Mucosa of stomach (tissue), 1 donor: Measurements from ENCODE around the gene MECP2.
"Not testable (repeated sequence)": the region's sequence is repeated elsewhere in the genome, so short reads cannot be mapped to it uniquely, and the experiment has no call there.

ENCODE experiments used
- H3K27me3 ChIP-seq: one replicate; pipeline ENCODE4 v1.7.0; 2013; ENCODE audit warnings: mild to moderate bottlenecking, low read length; ENCODE audit not compliant: control insufficient read depth, insufficient read depth
- H3K36me3 ChIP-seq: one replicate; pipeline ENCODE4 v1.7.0; 2013; ENCODE audit warnings: low read length; ENCODE audit not compliant: control insufficient read depth, insufficient read depth
- H3K4me1 ChIP-seq: one replicate; pipeline ENCODE4 v1.7.0; 2013; ENCODE audit warnings: mild to moderate bottlenecking, low read length; ENCODE audit not compliant: control insufficient read depth, insufficient read depth
- H3K4me3 ChIP-seq: one replicate; pipeline ENCODE4 v1.7.0; 2013; ENCODE audit warnings: low read length
- H3K9ac ChIP-seq: one replicate; pipeline ENCODE4 v1.7.0; 2013; ENCODE audit warnings: mild to moderate bottlenecking, low read length, moderate library complexity
- H3K9me3 ChIP-seq: one replicate; pipeline ENCODE4 v1.7.0; 2013; ENCODE audit warnings: mild to moderate bottlenecking, low read length, moderate library complexity; ENCODE audit not compliant: control insufficient read depth
- donor health status: Pancreatic carcinoma.

Gene MECP2

DNA sequence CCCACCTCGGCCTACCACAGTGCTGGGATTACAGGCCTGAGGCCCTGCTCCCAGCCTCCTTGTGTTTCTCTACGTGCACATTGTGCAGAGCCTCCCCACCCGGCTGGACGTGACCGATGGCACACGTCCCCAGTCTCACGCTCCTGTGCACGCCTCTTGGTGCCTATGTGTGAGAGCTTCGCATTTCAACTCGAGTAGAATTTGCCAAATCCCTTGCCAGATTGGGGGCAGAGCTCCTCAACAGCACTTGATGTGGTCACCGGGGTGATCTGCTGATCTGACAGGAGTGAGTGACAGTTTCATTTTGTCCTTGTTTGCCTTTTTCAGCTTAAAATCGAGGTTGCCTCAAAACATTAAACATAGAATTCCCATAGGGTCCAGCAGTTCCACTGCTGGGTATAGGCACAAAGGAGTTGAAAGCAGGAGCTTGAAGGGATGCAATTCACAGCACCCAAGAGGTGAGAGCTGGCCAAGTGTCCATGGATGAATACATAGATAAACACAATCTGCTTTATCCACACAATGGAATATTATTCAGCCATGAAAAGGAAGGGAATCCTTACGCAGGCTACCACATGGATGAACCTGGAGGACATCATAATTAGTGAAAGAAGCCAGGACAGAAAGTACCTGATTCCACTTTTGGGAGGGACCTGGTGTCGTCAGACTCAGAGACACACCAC is 107.4 kb downstream of the MECP2 start:
- Histone ChIP-seq H3K9me3 (no peaks in the 10 kb centered on the region), H3K27me3 (no peaks in the 10 kb centered on the region), H3K4me1 (peaks cover 4% of the 10 kb centered on the region), H3K4me3 (no peak overlapping the region), H3K36me3 (no peaks in the 10 kb centered on the region), H3K9ac (no peak overlapping the region)

DNA sequence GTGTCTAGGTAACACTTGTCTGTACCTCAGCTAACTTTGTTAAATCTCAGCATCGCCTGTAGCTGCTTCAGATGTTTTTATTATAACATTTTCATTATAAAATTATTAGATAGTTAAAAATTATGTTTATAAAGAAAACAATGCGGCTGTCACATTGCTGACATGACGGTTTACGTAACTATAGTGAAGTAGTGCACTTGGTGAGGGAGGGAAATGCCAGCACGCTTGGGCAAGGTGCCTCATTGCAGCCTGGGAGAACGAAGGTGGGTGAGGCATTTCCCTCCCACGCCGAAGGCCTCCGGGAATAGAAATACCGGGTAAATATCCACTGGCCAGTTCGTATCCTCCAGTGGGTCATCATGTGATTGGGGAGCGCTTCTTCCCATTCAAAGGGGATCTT is 109.0 kb downstream of the MECP2 start:
- Histone ChIP-seq H3K4me3 (no peak overlapping the region), H3K4me1 (peaks cover 6% of the 10 kb centered on the region), H3K9ac (no peak overlapping the region), H3K27me3 (no peaks in the 10 kb centered on the region), H3K9me3 (no peaks in the 10 kb centered on the region), H3K36me3 (no peaks in the 10 kb centered on the region)

DNA sequence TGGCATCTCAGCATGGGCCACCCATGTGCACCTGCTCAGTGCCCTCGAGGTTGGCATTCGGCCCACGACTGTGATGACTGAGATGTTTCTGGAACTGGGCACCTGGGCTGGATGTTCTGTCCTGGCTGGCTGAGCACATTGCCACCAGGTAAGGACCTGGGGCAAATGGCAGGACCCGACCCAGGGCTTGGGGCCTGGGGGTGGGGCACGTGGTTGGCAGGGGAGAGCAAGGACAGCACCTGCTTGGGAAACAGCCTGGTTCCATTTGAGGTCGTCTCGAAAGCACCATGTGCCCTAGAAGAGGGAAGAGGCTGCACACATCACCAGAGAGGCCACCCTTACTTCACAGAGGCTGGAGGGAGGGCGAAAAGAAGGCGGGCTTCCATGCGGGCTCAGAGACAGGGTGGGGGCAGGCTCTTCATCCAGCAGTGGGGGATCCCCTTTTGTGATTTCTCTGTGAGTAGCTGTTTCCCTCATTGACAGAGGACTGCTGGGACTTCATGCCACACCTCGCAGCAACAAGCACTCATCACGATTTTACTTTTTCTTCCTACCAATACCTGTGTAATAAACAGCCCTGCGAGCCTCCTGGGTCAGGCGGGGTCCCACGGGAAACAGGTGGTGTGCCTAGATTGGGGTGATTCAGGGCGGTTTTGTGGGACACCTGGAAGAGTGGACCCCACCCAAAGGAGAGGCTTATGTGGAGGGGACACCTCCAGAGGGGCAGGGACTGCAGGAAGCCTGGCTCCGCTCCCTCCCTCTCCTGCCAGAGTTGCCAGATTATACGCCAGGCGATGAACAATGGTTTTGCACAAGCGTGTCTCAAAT is 113.0 kb downstream of the MECP2 start:
- Histone ChIP-seq H3K9me3 (no peaks in the 10 kb centered on the region), H3K4me1 (peaks cover 15% of the 10 kb centered on the region), H3K36me3 (no peaks in the 10 kb centered on the region), H3K9ac (peak overlapping the region; percentile 57), H3K4me3 (no peak overlapping the region), H3K27me3 (no peaks in the 10 kb centered on the region)

DNA sequence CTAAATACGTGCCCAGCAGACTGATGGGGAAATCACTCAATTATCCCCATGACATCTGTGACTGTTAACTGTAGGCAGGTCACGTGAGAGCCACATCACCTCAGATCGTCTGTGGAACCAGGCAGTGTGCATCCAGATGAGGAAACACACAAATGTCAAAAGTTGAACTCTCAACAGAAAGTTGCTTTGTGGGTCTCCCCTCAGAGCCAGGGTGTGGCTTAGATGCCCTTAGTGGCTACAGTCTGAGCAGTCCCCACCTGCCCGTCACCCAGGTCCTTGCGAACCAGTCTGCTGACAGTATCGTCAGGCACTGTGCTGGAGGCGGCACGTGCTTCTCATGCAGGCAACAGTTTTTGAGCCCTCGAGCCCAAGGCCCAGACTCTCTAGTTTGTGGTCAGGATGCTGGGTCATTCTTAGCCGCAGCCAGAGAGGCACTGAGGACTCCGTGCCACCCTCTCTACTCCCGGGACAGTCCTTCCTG is 114.2 kb downstream of the MECP2 start:
- no peak overlapping the region for H3K9ac ChIP-seq
- H3K27me3 ChIP-seq = no peaks in the 10 kb centered on the region
- no peaks in the 10 kb centered on the region for H3K36me3 ChIP-seq
- H3K4me3 ChIP-seq = no peak overlapping the region
- no peaks in the 10 kb centered on the region for H3K9me3 ChIP-seq
- H3K4me1 ChIP-seq = peaks cover 15% of the 10 kb centered on the region

DNA sequence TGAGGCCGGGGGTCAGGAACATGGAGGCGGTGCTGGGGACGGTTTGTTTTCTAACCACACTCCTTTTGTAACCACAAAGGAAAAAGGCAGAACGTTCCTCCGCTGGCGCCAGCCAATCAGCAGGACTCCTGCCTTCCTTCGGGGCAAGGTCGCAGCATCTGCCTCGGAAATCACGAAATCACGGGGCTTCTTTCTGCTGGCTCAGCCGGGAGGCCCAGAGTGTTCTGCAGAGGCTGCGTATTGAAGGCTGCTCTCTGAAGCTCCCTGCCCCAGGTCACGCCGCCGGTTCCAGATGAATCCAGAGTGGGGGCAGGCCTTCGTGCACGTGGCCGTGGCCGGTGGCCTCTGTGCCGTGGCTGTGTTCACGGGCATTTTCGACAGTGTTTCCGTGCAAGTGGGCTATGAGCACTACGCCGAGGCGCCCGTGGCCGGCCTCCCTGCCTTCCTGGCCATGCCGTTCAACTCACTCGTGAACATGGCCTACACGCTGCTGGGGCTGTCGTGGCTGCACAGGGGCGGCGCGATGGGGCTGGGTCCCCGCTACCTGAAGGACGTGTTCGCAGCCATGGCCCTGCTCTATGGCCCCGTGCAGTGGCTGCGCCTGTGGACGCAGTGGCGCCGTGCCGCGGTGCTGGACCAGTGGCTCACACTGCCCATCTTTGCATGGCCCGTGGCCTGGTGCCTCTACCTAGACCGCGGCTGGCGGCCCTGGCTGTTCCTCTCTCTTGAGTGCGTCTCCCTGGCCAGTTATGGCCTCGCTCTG is 115.6 kb downstream of the MECP2 start:
- no peaks in the 10 kb centered on the region for H3K36me3 ChIP-seq
- no peaks in the 10 kb centered on the region for H3K9me3 ChIP-seq
- H3K4me3 ChIP-seq = no peak overlapping the region
- H3K4me1 ChIP-seq = peaks cover 15% of the 10 kb centered on the region
- no peaks in the 10 kb centered on the region for H3K27me3 ChIP-seq
- no peak overlapping the region for H3K9ac ChIP-seq

DNA sequence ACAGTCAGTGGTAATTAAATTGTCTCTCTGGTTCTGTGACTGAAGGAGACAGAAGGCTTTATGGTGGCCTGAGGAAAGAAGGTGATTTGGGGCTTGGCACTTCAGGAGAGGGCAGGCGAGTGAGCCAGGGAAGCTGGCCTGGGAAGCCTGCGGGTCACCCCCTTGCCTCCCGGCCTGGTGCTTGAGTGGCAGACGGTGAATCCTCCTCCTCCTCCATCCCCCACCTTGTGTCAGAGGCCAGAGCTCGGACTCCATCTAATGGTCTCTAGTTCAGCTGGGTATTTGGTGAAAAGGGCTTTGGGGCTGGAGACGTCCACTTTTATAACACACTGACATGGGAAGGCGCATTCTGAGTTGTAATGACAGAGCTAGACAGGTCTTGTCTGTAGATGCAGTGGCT is 116.3 kb downstream of the MECP2 start:
- Histone ChIP-seq H3K4me3 (no peak overlapping the region), H3K4me1 (peaks cover 15% of the 10 kb centered on the region), H3K36me3 (no peaks in the 10 kb centered on the region)

DNA sequence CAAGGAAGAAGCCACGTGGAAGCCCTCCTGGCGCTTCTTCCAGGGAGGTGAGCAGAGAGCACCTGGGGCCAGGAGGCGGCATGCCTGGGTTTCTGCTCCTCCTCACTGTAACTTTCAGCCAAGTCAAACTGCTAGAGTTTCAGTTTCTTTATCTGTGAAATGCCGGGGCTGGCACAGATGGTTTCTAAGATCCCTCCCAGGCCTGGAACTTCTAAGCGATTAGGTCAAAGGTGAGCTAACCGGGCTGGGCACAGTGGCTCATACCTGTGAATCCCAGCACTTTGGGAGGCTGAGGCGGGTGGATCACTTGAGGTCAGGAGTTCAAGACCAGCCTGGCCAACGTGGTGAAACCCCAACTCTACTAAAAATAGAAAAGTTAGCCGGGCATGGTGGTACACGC is 117.1 kb downstream of the MECP2 start:
- H3K27me3 ChIP-seq, H3K4me3 ChIP-seq, H3K9ac ChIP-seq, H3K36me3 ChIP-seq, H3K9me3 ChIP-seq: not testable (repeated sequence)
- H3K4me1 ChIP-seq = peaks cover 14% of the 10 kb centered on the region

More for the DNA sequence above, 116.3 kb downstream of the MECP2 start:
- no peaks in the 10 kb centered on the region for H3K27me3 ChIP-seq
- H3K9ac ChIP-seq = no peak overlapping the region
- no peaks in the 10 kb centered on the region for H3K9me3 ChIP-seq

DNA sequence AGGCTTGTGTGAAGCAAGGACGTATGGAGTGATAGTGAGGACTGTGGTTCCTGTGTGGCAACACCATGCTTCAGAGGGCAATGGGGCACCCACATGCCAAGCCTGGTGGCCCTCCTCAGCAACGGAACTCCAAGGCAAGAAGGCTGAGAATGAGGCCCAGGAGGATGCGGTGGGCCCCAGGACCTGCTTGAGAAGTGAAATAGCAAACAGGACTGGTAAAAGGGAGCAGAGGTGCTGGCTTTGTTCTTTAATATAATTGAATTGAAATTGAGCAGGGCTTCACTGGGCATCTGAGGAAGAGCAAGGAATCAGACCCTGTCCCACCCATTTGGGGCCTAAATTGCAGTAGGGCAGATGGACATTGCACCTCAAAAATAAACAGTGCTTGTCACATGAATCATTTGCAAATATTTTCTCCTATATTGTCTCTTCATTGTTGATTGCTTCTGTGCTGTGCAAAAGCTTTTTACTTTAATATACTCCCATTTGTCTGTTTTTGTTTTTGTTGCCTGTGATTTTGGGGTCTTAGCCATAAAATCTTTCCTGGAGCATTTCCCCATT is 122.7 kb downstream of the MECP2 start:
- H3K27me3 ChIP-seq = no peaks in the 10 kb centered on the region
- H3K36me3 ChIP-seq = no peaks in the 10 kb centered on the region
- no peak overlapping the region for H3K9ac ChIP-seq
- H3K9me3 ChIP-seq = no peaks in the 10 kb centered on the region
- H3K4me1 ChIP-seq = peaks cover 17% of the 10 kb centered on the region
- H3K4me3 ChIP-seq = no peak overlapping the region

DNA sequence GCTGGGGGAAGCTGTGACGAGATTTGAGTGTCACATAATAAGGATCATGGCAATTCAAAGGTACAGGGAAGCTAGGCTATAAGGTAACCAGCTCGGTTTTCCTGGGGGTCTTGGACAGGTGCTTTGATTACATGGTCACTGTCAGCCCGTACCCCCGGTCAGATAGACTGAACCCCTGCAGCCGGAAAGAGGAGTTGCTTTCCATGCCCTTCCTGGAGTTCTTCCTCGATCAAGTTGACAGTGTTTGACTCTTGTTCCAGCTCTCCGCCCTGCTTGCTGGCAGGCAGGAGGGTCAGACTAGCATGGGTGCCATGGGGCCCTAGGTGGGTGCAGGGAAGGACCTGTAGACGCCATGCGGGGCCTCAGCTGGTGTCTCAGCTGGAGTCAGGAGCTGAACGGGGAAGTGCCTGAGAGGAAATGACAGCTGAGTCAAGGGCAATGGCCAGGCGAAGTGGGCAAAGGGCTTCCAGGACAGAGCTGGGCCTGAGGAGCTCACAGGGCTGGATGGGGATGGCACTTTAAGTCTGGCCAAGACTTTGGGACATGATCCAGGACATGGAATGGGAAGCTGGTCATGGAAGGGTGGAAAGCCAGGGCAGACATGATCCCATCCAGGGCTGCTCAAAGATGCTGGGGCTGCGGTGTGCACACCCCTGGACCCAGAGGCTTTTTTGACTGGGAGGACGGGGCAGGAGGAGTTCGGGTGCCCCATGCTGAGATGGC is 123.4 kb downstream of the MECP2 start:
- Histone ChIP-seq H3K9me3 (no peaks in the 10 kb centered on the region), H3K27me3 (no peaks in the 10 kb centered on the region), H3K4me1 (peaks cover 22% of the 10 kb centered on the region), H3K4me3 (no peak overlapping the region), H3K36me3 (no peaks in the 10 kb centered on the region), H3K9ac (peak overlapping the region; percentile 76)

DNA sequence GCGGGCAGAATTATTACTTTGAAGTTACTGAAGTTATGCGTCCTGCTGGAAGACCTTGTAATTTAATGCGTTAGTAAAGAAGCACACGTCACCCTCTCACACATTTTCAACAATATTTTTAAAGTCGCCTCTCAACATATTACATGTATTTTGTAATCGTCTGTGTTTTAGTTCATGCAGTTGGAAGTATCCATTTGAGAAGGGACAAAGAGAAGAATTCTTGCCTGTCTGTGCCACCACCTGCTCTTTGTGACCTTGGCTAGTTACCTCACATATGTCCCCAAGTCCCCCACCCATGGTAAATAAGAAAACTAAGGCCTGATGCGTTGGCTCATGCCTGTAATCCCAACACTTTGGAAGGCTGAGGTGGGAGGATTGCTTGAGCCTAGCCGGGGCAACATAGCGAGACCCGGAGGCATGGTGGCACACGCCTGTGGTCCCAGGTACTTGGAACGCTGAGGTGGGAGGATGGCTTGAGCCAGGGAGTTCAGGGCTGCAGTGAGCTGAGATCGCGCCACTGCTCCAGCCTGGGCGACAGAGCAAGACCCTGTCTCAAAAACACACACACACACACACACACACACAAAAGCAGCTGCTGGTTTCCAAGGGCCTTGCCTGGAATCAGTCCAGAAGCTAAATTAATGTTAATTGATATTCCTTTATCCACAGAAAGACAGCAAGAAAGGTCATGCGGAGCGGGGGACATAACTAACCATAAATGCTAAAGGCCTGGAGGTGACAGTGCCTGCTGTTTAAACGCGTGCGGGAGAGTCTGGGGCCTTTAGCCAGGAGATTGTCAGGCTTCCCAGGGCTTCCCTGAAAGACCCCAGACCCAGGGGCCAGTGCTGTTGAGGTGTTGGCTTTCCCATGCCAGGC is 124.2 kb downstream of the MECP2 start:
- H3K4me3 ChIP-seq = peak overlapping the region; percentile 25
- no peaks in the 10 kb centered on the region for H3K36me3 ChIP-seq
- no peaks in the 10 kb centered on the region for H3K27me3 ChIP-seq
- no peaks in the 10 kb centered on the region for H3K9me3 ChIP-seq
- peaks cover 29% of the 10 kb centered on the region for H3K4me1 ChIP-seq
- peak overlapping the region; percentile 76 for H3K9ac ChIP-seq
